Thyroid gland (tissue), 4 donors: ENCODE measurements around the gene VAV3.

Experiments
- POLR2A ChIP-seq, 2 donors: fragments of 450-650 bp; IDR thresholded peaks; one replicate each; pipeline ENCODE4 v1.6.1; 2017; ENCODE audit warnings: antibody characterized with exemption in 2 of 2, mild to moderate bottlenecking in 2 of 2, moderate library complexity in 1 of 2
- TF ChIP-seq, protein P1 (sequence below), 6 experiments: fragments of 200-600 bp in 3 of 6; fragments of 450-650 bp in 3 of 6; sonication (generic) in 3 of 6; IDR thresholded peaks; one replicate each; pipeline ENCODE4 v1.5.1; 2016 to 2019; ENCODE audit warnings: antibody characterized with exemption in 6 of 6, mild to moderate bottlenecking in 2 of 6, inconsistent platforms in 1 of 6, moderate library complexity in 1 of 6

DNA sequence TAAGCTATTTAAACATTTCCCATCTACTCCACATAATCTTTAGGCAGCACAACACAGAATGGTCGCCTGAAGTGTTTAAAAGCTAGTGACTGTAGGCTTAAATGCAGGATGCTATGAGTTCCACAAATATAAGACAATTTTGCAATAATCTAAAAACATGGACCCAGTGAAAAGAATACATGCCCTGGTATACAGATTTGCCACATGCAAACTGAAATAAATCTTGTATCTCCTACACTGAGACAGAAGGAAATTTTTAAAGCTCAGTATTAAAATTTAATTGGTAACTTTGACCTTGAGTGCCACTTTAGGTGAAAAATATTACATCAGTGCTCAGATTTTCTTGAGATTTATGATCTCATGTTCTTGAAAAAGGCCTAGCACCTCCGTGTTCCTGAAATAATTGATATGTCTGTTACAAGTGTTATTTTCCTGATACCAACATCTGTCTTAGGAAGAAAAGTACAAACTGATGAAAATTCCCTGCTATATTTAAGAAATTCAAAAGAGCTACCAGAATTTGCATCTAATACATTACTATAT, 285.5 kb downstream of the VAV3 start:
- TF ChIP-seq, protein P1, sequence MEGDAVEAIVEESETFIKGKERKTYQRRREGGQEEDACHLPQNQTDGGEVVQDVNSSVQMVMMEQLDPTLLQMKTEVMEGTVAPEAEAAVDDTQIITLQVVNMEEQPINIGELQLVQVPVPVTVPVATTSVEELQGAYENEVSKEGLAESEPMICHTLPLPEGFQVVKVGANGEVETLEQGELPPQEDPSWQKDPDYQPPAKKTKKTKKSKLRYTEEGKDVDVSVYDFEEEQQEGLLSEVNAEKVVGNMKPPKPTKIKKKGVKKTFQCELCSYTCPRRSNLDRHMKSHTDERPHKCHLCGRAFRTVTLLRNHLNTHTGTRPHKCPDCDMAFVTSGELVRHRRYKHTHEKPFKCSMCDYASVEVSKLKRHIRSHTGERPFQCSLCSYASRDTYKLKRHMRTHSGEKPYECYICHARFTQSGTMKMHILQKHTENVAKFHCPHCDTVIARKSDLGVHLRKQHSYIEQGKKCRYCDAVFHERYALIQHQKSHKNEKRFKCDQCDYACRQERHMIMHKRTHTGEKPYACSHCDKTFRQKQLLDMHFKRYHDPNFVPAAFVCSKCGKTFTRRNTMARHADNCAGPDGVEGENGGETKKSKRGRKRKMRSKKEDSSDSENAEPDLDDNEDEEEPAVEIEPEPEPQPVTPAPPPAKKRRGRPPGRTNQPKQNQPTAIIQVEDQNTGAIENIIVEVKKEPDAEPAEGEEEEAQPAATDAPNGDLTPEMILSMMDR (IDR thresholded peaks at IDR 0.05): no peak
- no peak for TF ChIP-seq POLR2A (IDR thresholded peaks at IDR 0.05)
